ENCODE results near the gene BCAR3.

BCAR3 gene

GRCh38 chr1:93594603-93594880 lies 87.1 kb downstream of the BCAR3 start:
- TF ChIP-seq CTCF (IDR thresholded peaks at IDR 0.05; ENCODE audit: borderline replicate concordance, extremely low read depth, low read length, poor library complexity, severe bottlenecking) (no peak), EZH2 (IDR thresholded peaks at IDR 0.05; ENCODE audit: borderline replicate concordance, low read depth, low read length, severe bottlenecking) (no peak)
- no peaks in the 10 kb centered on the region for H3K27me3 ChIP-seq (ENCODE audit: insufficient read depth, low read length, poor library complexity)
- no peaks in the 10 kb centered on the region for H3K9me3 ChIP-seq (ENCODE audit: insufficient read depth, low read length, severe bottlenecking)
- H4K20me1 ChIP-seq (ENCODE audit: insufficient read depth, low read length): no peaks in the 10 kb centered on the region
- H3K4me1 ChIP-seq (ENCODE audit: insufficient read depth, low read length): no peaks in the 10 kb centered on the region
- H3K4me3 ChIP-seq (ENCODE audit: low read depth in 1 of 2, low read length in 2 of 2): no peak overlapping the region
- no peak overlapping the region for H3K4me2 ChIP-seq (ENCODE audit: insufficient read depth, low read length)
- H3K9ac ChIP-seq (ENCODE audit: low read depth, low read length): no peak overlapping the region
- DNase-seq (no peak), ATAC-seq (ENCODE audit: insufficient read depth, low read depth) (no peak)
- no peaks in the 10 kb centered on the region for H3K36me3 ChIP-seq (ENCODE audit: insufficient read depth, low read length)
- H3K27ac ChIP-seq (ENCODE audit: low read length): no peak overlapping the region
- no peak overlapping the region for H2AFZ ChIP-seq (ENCODE audit: low read depth, low read length)
- no peaks in the 10 kb centered on the region for H3K79me2 ChIP-seq (ENCODE audit: insufficient read depth, low read length)

- H3K4me1 ChIP-seq (ENCODE audit: insufficient read depth, low read length): no peaks in the 10 kb centered on the region
- TF ChIP-seq EZH2 (IDR thresholded peaks at IDR 0.05; ENCODE audit: borderline replicate concordance, low read depth, low read length, severe bottlenecking): no peak
- TF ChIP-seq CTCF (IDR thresholded peaks at IDR 0.05; ENCODE audit: borderline replicate concordance, extremely low read depth, low read length, poor library complexity, severe bottlenecking): no peak
- no peaks in the 10 kb centered on the region for H3K36me3 ChIP-seq (ENCODE audit: insufficient read depth, low read length)
- H3K79me2 ChIP-seq (ENCODE audit: insufficient read depth, low read length): no peaks in the 10 kb centered on the region
- H3K4me2 ChIP-seq (ENCODE audit: insufficient read depth, low read length): no peak overlapping the region
- H3K27me3 ChIP-seq (ENCODE audit: insufficient read depth, low read length, poor library complexity): no peaks in the 10 kb centered on the region
- DNase-seq (no peak), ATAC-seq (ENCODE audit: insufficient read depth, low read depth) (no peak)
- H4K20me1 ChIP-seq (ENCODE audit: insufficient read depth, low read length): no peaks in the 10 kb centered on the region
- H2AFZ ChIP-seq (ENCODE audit: low read depth, low read length): no peak overlapping the region
- H3K4me3 ChIP-seq (ENCODE audit: low read depth in 1 of 2, low read length in 2 of 2): no peak overlapping the region
- no peak overlapping the region for H3K27ac ChIP-seq (ENCODE audit: low read length)
- no peaks in the 10 kb centered on the region for H3K9me3 ChIP-seq (ENCODE audit: insufficient read depth, low read length, severe bottlenecking)
- no peak overlapping the region for H3K9ac ChIP-seq (ENCODE audit: low read depth, low read length)
Measured at GRCh38 chr1:93593854-93594602, 87.6 kb downstream of the BCAR3 start.

- H3K9ac ChIP-seq (ENCODE audit: low read depth, low read length): no peak overlapping the region
- no peak overlapping the region for H3K4me2 ChIP-seq (ENCODE audit: insufficient read depth, low read length)
- no peaks in the 10 kb centered on the region for H3K4me1 ChIP-seq (ENCODE audit: insufficient read depth, low read length)
- no peak overlapping the region for H2AFZ ChIP-seq (ENCODE audit: low read depth, low read length)
- DNase-seq (no peak), ATAC-seq (ENCODE audit: insufficient read depth, low read depth) (no peak)
- H4K20me1 ChIP-seq (ENCODE audit: insufficient read depth, low read length): no peaks in the 10 kb centered on the region
- H3K4me3 ChIP-seq (ENCODE audit: low read depth in 1 of 2, low read length in 2 of 2): no peak overlapping the region
- no peaks in the 10 kb centered on the region for H3K36me3 ChIP-seq (ENCODE audit: insufficient read depth, low read length)
- no peaks in the 10 kb centered on the region for H3K79me2 ChIP-seq (ENCODE audit: insufficient read depth, low read length)
- no peaks in the 10 kb centered on the region for H3K9me3 ChIP-seq (ENCODE audit: insufficient read depth, low read length, severe bottlenecking)
- H3K27me3 ChIP-seq (ENCODE audit: insufficient read depth, low read length, poor library complexity): no peaks in the 10 kb centered on the region
- no peak overlapping the region for H3K27ac ChIP-seq (ENCODE audit: low read length)
- no peak for TF ChIP-seq CTCF (IDR thresholded peaks at IDR 0.05; ENCODE audit: borderline replicate concordance, extremely low read depth, low read length, poor library complexity, severe bottlenecking)
- TF ChIP-seq EZH2 (IDR thresholded peaks at IDR 0.05; ENCODE audit: borderline replicate concordance, low read depth, low read length, severe bottlenecking): no peak
Measured at GRCh38 chr1:93592551-93592949, 89.1 kb downstream of the BCAR3 start.
